ENCODE results near the gene TRAPPC14. TPM values are rescaled to one million over a fixed set of nuclear protein-coding genes. Genes with fewer than 3 reads are reported as not detected.

Gene TRAPPC14
- total RNA-seq, 1 donor from 2014 or later: 2.6 TPM

DNA sequence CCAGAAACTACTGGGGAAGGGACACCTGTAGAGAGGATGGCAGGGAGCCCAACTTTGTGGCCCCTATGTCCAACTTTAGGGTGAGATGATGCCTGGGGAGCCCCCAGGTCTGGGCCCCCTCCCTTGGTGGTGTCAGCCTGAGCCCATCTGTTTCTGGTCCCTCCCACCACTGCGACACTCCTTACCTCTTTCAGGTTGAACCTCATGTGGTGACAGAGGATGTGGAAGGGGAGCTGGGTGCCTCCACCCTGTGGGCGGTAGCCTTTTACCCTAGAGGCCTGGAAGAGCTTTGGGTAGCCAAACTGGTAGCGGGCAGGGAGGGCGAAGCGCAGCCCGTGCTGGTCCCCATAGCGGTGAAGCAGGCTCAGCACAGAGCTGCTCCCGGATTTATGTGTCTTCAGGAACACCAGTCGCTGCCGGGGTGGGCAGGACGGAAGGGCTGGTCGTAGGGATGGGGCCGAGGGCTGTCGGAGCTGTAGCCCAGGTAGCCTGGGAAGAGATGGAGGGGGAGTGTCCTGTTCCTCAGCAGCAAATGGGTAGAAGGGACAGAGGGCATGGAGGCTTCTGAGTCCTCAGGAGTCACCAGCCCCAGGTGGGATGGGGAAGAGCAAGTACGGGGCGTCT, 7.9 kb upstream of the TRAPPC14 start:
- H3K4me3 ChIP-seq (ENCODE audit: low read length in 3 of 3): no peak overlapping the region
- H3K9me3 ChIP-seq (ENCODE audit: control insufficient read depth in 3 of 3, low read length in 3 of 3): no peaks in the 10 kb centered on the region
- no peak overlapping the region for H3K27ac ChIP-seq (ENCODE audit: low read depth, low read length)
- H3K9ac ChIP-seq (ENCODE audit: low read depth in 1 of 3, low read length in 3 of 3): no peak overlapping the region
- H3K4me1 ChIP-seq (ENCODE audit: control insufficient read depth in 3 of 3, insufficient read depth in 3 of 3, low read length in 3 of 3): peaks cover 14 to 21% (median 16%) of the 10 kb centered on the region in 3 donors
- H3K36me3 ChIP-seq (ENCODE audit: control insufficient read depth in 3 of 3, insufficient read depth in 3 of 3, low read length in 3 of 3): no peaks in the 10 kb centered on the region
- peaks cover 18 to 36% (median 33%) of the 10 kb centered on the region in 3 donors for H3K27me3 ChIP-seq (ENCODE audit: control insufficient read depth in 3 of 3, insufficient read depth in 3 of 3, low read length in 3 of 3)

DNA sequence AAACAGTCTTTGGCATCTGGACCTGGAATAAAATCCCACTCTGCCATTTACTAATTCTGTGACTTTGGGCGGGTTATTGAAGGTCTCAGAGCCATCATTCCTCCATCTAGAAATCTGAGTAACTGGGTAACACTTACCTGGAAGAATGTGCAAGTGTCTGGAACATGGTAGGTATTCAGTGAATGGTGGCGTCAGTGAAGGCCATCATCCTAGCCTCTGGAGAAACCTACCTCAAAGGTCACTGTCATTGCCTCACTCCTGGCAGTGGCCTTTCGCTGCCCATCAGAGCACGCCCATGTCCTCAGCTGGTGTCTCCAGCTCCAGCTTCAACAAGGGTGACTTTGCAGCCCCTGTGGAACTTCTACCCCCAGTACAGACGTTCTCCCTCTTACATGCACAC, 5.3 kb upstream of the TRAPPC14 start:
- Histone ChIP-seq H3K27ac (ENCODE audit: low read depth, low read length) (no peak overlapping the region), H3K27me3 (ENCODE audit: control insufficient read depth in 3 of 3, insufficient read depth in 3 of 3, low read length in 3 of 3) (peaks cover 11 to 28% (median 22%) of the 10 kb centered on the region in 3 donors), H3K9ac (ENCODE audit: low read depth in 1 of 3, low read length in 3 of 3) (no peak overlapping the region), H3K4me1 (ENCODE audit: control insufficient read depth in 3 of 3, insufficient read depth in 3 of 3, low read length in 3 of 3) (peaks cover 16 to 23% (median 18%) of the 10 kb centered on the region in 3 donors), H3K36me3 (ENCODE audit: control insufficient read depth in 3 of 3, insufficient read depth in 3 of 3, low read length in 3 of 3) (no peaks in the 10 kb centered on the region), H3K9me3 (ENCODE audit: control insufficient read depth in 3 of 3, low read length in 3 of 3) (no peaks in the 10 kb centered on the region), H3K4me3 (ENCODE audit: low read length in 3 of 3) (no peak overlapping the region)

DNA sequence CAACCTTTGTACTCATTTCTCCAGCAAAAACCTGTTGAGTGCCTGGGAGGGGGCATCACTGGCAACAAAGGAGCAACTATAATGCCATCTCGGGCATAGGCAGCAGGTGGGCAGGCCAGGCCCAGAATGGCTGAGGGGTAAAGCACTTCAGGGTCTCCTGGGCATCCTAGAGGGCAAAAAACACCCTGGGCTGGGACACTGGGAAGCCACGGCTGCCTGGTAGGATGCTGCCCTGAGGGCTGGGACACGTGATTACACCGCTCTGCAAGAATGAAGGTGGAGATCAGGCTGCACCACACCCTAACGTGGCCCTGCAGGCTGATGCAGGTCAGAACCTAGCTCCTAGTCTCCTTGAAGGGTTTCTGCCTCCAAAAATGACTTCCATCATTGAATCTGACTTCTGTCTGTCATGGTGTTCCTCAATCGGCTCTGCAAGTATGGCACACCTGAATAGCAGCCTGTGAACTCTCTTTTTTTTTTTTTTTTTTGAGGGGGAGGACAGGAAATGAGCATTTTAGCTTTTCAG, 4.5 kb upstream of the TRAPPC14 start:
- Histone ChIP-seq H3K9ac (ENCODE audit: low read depth in 1 of 3, low read length in 3 of 3) (no peak overlapping the region), H3K4me3 (ENCODE audit: low read length in 3 of 3) (no peak overlapping the region), H3K27ac (ENCODE audit: low read depth, low read length) (no peak overlapping the region), H3K4me1 (ENCODE audit: control insufficient read depth in 3 of 3, insufficient read depth in 3 of 3, low read length in 3 of 3) (peaks cover 8 to 19% (median 16%) of the 10 kb centered on the region in 3 donors), H3K27me3 (ENCODE audit: control insufficient read depth in 3 of 3, insufficient read depth in 3 of 3, low read length in 3 of 3) (peaks cover 11 to 21% (median 20%) of the 10 kb centered on the region in 3 donors), H3K36me3 (ENCODE audit: control insufficient read depth in 3 of 3, insufficient read depth in 3 of 3, low read length in 3 of 3) (no peaks in the 10 kb centered on the region), H3K9me3 (ENCODE audit: control insufficient read depth in 3 of 3, low read length in 3 of 3) (no peaks in the 10 kb centered on the region)

DNA sequence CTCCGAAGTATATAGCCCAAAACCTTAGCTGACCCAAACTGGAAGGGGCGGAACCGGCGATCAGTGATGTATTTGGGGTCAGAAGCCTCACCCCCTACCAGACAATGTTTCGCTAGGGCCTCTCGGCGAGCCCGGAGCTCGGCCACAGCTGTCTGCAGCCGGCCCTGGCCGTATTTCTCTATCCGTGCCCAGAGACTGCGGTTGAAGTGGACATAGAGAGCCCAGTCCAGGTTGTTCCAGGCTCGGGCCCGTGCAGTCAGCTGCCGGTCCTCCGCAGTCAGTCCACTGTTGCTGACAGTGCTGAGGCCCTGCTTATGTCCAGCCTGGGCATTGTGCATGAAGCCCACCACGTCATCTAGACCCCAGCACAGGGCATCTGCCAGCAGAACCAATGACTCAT, 1.5 kb upstream of the TRAPPC14 start:
- no peak overlapping the region for H3K9ac ChIP-seq (ENCODE audit: low read depth in 1 of 3, low read length in 3 of 3)
- H3K27me3 ChIP-seq (ENCODE audit: control insufficient read depth in 3 of 3, insufficient read depth in 3 of 3, low read length in 3 of 3): no peaks in the 10 kb centered on the region
- H3K4me3 ChIP-seq (ENCODE audit: low read length in 3 of 3): no peak overlapping the region
- H3K9me3 ChIP-seq (ENCODE audit: control insufficient read depth in 3 of 3, low read length in 3 of 3): no peaks in the 10 kb centered on the region
- H3K36me3 ChIP-seq (ENCODE audit: control insufficient read depth in 3 of 3, insufficient read depth in 3 of 3, low read length in 3 of 3): peaks cover 16 to 18% (median 17%) of the 10 kb centered on the region in 3 donors
- peaks cover 8 to 18% (median 17%) of the 10 kb centered on the region in 3 donors for H3K4me1 ChIP-seq (ENCODE audit: control insufficient read depth in 3 of 3, insufficient read depth in 3 of 3, low read length in 3 of 3)
- H3K27ac ChIP-seq (ENCODE audit: low read depth, low read length): no peak overlapping the region

DNA sequence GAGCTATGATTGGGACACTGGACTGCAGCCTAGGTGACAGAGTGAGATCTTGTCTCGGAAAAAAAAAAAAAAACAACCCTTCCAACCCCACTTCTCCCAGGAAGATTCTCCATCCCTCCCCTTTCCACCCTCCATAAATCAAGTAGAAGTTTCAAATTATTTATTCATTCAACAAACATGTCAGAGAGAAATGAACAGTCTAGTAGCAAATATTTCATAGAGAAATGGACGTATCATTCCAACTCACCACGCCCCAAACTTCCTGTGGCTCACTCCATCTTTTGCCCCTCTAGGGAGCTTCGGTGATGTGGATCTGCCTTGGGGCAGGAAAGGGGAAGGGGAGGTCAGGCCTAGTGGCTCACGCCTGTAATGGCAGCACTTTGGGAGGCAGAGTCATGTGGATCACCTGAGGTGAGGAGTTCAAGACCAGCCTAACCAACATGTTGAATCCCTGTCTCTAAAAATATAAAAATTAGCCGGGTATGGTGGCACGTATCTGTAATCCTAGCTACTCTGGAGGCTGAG, 638 bp upstream of the TRAPPC14 start:
- Histone ChIP-seq H3K4me1 (ENCODE audit: control insufficient read depth in 3 of 3, insufficient read depth in 3 of 3, low read length in 3 of 3) (peaks cover 8 to 18% (median 17%) of the 10 kb centered on the region in 3 donors), H3K36me3 (ENCODE audit: control insufficient read depth in 3 of 3, insufficient read depth in 3 of 3, low read length in 3 of 3) (peaks cover 18 to 20% (median 19%) of the 10 kb centered on the region in 3 donors), H3K9ac (ENCODE audit: low read depth in 1 of 3, low read length in 3 of 3) (peak overlapping the region; percentile 33 to 84 (median 81)), H3K27me3 (ENCODE audit: control insufficient read depth in 3 of 3, insufficient read depth in 3 of 3, low read length in 3 of 3) (no peaks in the 10 kb centered on the region), H3K27ac (ENCODE audit: low read depth, low read length) (peak overlapping the region; percentile 65), H3K9me3 (ENCODE audit: control insufficient read depth in 3 of 3, low read length in 3 of 3) (no peaks in the 10 kb centered on the region), H3K4me3 (ENCODE audit: low read length in 3 of 3) (peak overlapping the region; percentile 72 to 79 (median 76))

DNA sequence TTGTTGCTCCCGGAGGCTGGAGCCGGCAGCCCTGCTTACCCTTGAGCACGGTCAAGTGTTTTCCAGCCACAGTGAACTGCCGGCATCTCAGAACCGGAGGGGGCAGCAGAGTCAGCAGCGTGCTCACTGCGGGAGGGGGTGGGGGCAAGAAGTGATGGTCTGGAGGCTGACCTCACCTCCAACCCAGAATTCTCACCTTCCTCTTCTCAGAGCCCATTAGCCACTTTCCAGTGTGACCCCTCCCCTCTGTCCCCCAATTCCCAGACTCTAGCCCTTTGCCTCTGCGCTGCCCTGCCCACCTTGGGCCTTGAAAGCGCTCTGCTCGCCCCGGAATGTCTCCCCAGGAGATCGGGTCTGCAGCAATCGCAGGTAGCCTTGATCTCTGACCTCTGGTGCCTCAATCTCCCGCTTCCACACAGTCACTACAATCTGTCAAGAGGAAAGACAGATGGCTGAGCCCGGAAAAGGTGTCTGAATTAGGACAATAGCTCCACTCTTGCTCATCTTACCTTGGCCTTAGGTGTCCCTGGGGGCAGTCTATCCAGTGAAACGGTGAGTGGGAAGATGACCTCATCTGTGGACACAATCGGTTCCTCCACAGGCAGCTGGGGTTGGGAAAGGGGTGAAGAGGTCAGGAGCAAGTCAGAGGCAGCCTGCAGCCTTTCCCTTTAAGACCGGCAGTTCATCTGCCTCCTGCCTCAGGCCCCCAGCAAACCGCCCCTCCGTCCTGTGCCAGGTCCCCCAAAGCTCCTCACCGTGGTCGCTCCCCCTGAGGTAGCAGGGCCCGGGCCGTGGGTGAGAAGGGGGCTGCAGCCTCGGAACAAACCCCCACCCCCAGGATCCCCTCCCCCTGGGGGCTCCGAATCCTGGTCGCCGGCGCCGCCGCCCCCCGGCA, 942 bp downstream of the TRAPPC14 start:
- Histone ChIP-seq H3K4me1 (ENCODE audit: control insufficient read depth in 3 of 3, insufficient read depth in 3 of 3, low read length in 3 of 3) (peaks cover 8 to 18% (median 17%) of the 10 kb centered on the region in 3 donors), H3K4me3 (ENCODE audit: low read length in 3 of 3) (peak overlapping the region; percentile 40 to 79 (median 76)), H3K27ac (ENCODE audit: low read depth, low read length) (peak overlapping the region; percentile 65), H3K36me3 (ENCODE audit: control insufficient read depth in 3 of 3, insufficient read depth in 3 of 3, low read length in 3 of 3) (peaks cover 30 to 31% (median 30%) of the 10 kb centered on the region in 3 donors), H3K27me3 (ENCODE audit: control insufficient read depth in 3 of 3, insufficient read depth in 3 of 3, low read length in 3 of 3) (no peaks in the 10 kb centered on the region), H3K9ac (ENCODE audit: low read depth in 1 of 3, low read length in 3 of 3) (peak overlapping the region in 2 of 3 donors; percentile 81 to 84), H3K9me3 (ENCODE audit: control insufficient read depth in 3 of 3, low read length in 3 of 3) (no peaks in the 10 kb centered on the region)

DNA sequence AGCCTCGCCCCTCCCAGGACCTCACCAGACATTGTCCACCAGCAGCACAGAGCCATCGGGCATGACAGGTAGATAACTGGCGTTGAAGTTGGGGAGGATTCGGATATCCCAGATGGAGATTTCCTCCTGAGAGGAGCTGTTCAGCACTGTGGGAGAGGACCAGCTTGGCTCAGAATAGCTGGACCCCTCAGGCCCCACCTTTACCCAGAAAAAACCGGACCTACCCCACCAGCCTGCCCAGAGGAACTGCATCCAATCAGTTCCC, 1.5 kb downstream of the TRAPPC14 start:
- Histone ChIP-seq H3K4me1 (ENCODE audit: control insufficient read depth in 3 of 3, insufficient read depth in 3 of 3, low read length in 3 of 3) (peaks cover 8 to 18% (median 17%) of the 10 kb centered on the region in 3 donors), H3K27ac (ENCODE audit: low read depth, low read length) (no peak overlapping the region), H3K4me3 (ENCODE audit: low read length in 3 of 3) (no peak overlapping the region), H3K9ac (ENCODE audit: low read depth in 1 of 3, low read length in 3 of 3) (peak overlapping the region in 1 of 3 donors; percentile 84), H3K9me3 (ENCODE audit: control insufficient read depth in 3 of 3, low read length in 3 of 3) (no peaks in the 10 kb centered on the region), H3K27me3 (ENCODE audit: control insufficient read depth in 3 of 3, insufficient read depth in 3 of 3, low read length in 3 of 3) (no peaks in the 10 kb centered on the region), H3K36me3 (ENCODE audit: control insufficient read depth in 3 of 3, insufficient read depth in 3 of 3, low read length in 3 of 3) (peaks cover 30 to 31% (median 30%) of the 10 kb centered on the region in 3 donors)

DNA sequence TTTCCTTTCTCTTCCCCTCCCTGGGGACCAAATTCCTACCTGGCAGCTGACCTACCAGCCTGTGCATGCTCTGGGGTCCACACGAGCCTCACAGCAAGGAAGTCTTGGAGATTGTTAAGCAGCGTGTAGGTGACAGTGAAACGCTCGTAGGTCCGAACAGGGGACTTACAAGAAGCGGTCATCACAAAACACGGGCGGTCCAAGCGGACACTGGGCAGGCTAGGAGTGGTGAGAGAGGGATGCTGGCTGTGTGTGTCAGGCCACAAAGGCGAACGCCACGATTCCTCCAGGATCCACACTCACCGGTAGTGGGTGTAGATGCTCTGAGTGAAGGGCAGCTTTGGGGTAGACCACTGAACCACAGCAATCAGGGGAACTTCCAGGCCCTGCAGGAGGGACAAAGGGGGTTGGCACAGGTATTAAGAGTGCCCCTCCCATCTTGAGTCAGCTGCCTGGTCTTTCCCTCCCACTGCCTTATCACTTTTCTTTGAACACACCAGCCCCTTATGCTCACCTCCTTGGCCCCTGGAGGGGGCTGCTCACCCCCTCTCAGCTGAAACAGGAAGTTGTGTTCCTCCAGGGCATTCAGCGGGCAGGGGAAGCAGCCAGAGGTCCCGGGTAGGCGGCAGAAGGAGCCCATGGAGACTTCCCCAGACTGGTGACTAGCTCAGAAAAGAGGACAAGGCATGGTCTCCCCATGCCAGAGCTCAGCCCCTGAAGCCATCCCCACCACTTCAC, 2.0 kb downstream of the TRAPPC14 start:
- H3K27ac ChIP-seq (ENCODE audit: low read depth, low read length): no peak overlapping the region
- H3K4me3 ChIP-seq (ENCODE audit: low read length in 3 of 3): no peak overlapping the region
- peaks cover 8 to 18% (median 17%) of the 10 kb centered on the region in 3 donors for H3K4me1 ChIP-seq (ENCODE audit: control insufficient read depth in 3 of 3, insufficient read depth in 3 of 3, low read length in 3 of 3)
- no peaks in the 10 kb centered on the region for H3K27me3 ChIP-seq (ENCODE audit: control insufficient read depth in 3 of 3, insufficient read depth in 3 of 3, low read length in 3 of 3)
- H3K9me3 ChIP-seq (ENCODE audit: control insufficient read depth in 3 of 3, low read length in 3 of 3): no peaks in the 10 kb centered on the region
- no peak overlapping the region for H3K9ac ChIP-seq (ENCODE audit: low read depth in 1 of 3, low read length in 3 of 3)
- H3K36me3 ChIP-seq (ENCODE audit: control insufficient read depth in 3 of 3, insufficient read depth in 3 of 3, low read length in 3 of 3): peaks cover 30 to 33% (median 32%) of the 10 kb centered on the region in 3 donors

DNA sequence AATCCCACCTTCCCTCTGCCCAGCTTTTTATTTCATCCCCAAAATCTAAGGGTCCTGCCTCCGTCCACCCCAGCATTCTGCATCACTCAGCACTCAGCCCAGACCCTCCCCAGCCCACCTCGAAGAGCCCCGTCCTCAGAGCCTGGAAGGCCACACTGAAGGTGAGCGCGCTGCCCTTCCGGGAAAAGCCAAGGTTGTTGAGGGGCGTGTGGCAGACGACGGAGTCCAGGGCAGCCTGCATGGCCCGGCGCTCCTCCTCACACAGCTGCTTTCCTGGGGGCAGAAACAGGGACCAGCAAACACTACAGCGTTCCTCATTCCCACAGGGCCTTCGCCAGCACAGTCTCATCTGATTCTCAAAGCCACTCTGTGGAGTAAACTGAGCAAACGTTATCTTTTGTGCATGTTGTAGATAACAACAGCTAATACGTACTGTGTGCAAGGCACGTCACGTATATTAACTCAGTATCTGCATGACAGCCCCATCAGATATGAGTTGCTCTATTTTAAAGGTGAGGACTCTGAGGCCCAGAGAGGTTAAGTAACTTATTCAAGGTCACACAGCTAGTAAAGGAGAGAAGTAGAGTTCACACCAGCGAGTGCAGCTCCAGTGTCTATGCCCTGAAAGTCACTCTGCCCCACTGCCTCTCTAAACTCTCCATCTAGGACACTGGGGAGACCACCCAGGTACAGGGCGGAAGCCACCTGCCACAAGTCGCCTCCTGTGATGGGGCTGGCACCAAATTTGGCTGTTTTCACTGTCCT, 2.8 kb downstream of the TRAPPC14 start:
- H3K36me3 ChIP-seq (ENCODE audit: control insufficient read depth in 3 of 3, insufficient read depth in 3 of 3, low read length in 3 of 3): peaks cover 30 to 33% (median 32%) of the 10 kb centered on the region in 3 donors
- H3K9ac ChIP-seq (ENCODE audit: low read depth in 1 of 3, low read length in 3 of 3): no peak overlapping the region
- no peak overlapping the region for H3K4me3 ChIP-seq (ENCODE audit: low read length in 3 of 3)
- H3K4me1 ChIP-seq (ENCODE audit: control insufficient read depth in 3 of 3, insufficient read depth in 3 of 3, low read length in 3 of 3): peaks cover 8 to 18% (median 17%) of the 10 kb centered on the region in 3 donors
- no peaks in the 10 kb centered on the region for H3K27me3 ChIP-seq (ENCODE audit: control insufficient read depth in 3 of 3, insufficient read depth in 3 of 3, low read length in 3 of 3)
- no peaks in the 10 kb centered on the region for H3K9me3 ChIP-seq (ENCODE audit: control insufficient read depth in 3 of 3, low read length in 3 of 3)
- H3K27ac ChIP-seq (ENCODE audit: low read depth, low read length): no peak overlapping the region

All from skeletal muscle tissue (tissue), 4 donors.